Pulmonary artery endothelial cell (primary cell): ENCODE results near the gene QRFP. TPM values are rescaled to one million over a fixed set of nuclear protein-coding genes. Genes with fewer than 3 reads are reported as not detected.

Experiments used
- DNase-seq: peaks from one replicate; pipeline ENCODE4 v3.0.0-alpha.2; 2011; ENCODE audit warnings: low read depth, low spot score
- total RNA-seq: library from RNA; depleted of rRNA; stranded (reverse); fragments of >200 nt; gene quantifications from 2 replicates; pipeline ENCODE4 v1.2.3, GENCODE V29; 2014

Gene QRFP
- total RNA-seq, 1 donor from 2014 or later = not detected

DNA sequence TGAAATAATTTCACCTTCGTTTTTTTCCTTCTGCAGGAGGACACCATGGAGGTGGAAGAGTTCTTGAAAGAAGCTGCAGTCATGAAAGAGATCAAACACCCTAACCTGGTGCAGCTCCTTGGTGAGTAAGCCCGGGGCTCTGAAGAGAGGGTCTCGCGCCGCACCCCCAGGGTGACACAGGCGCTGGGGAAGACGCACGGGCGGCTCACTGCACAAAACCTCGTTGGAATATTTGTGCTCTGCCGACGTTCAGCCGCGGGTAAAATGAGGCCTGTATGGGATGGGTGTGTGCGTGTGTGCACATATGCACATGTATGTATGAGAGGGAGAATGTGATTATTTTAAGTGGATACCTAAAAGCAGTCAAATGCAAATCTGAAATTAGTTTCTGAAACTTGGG is 24.5 kb downstream of the QRFP start:
- no peak for DNase-seq

GRCh38 chr9:130871395-130872062 is 25.1 kb downstream of the QRFP start:
- no peak for DNase-seq

- DNase-seq = no peak
These were observed 25.9 kb downstream of the QRFP start for GRCh38 chr9:130870491-130871381.

- DNase-seq = peak; percentile 27
These were observed 27.4 kb downstream of the QRFP start for GRCh38 chr9:130869250-130869649.

- no peak for DNase-seq
These were observed 28.4 kb downstream of the QRFP start for GRCh38 chr9:130868230-130868629.

DNA sequence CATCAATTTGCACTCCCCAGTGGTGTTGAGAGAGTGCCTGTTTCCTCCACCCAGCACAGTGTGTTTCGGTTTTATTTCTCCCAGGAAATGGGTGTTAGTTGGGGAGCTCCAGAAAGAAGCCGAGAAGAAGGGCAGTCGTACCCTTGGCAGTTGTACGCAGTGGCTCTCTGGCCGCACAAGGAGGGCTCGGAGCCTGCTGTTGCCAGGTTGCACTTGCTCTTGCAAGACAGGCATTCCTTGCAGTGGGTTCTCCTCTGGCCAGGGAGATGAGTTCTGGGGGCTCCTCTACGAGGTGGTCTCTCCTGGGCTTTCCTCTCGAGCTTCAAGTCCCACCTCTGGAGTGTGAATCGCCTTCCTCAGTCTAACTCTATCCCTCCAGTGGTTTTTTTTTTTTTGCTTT is 29.1 kb downstream of the QRFP start:
- DNase-seq = no peak

GRCh38 chr9:130866474-130866965 is 30.1 kb downstream of the QRFP start:
- peak; percentile 54 for DNase-seq

DNA sequence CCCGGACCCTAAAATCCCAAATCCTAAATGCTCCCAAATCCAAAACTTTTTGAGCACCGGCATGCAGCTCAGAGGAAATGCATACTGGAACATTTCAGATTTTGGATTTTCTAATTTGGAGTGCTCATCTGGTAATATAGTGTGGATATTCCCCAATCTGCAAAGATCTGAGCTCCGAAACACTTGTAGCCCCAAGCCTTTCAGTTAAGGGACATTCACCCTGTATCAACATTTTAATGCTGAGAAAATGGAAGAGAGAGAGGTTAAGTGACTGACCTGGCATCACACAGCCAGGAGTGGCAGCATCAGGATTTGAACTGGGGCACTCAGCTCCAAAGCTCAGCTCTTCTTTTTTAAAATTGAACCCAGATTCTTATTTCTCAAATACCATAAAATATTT is 30.7 kb downstream of the QRFP start:
- no peak for DNase-seq

GRCh38 chr9:130864541-130864940 is 32.1 kb downstream of the QRFP start:
- DNase-seq = no peak

- DNase-seq = no peak
These were observed 33.9 kb downstream of the QRFP start for GRCh38 chr9:130862747-130863146.

GRCh38 chr9:130862217-130862616 is 34.4 kb downstream of the QRFP start:
- DNase-seq = no peak

DNA sequence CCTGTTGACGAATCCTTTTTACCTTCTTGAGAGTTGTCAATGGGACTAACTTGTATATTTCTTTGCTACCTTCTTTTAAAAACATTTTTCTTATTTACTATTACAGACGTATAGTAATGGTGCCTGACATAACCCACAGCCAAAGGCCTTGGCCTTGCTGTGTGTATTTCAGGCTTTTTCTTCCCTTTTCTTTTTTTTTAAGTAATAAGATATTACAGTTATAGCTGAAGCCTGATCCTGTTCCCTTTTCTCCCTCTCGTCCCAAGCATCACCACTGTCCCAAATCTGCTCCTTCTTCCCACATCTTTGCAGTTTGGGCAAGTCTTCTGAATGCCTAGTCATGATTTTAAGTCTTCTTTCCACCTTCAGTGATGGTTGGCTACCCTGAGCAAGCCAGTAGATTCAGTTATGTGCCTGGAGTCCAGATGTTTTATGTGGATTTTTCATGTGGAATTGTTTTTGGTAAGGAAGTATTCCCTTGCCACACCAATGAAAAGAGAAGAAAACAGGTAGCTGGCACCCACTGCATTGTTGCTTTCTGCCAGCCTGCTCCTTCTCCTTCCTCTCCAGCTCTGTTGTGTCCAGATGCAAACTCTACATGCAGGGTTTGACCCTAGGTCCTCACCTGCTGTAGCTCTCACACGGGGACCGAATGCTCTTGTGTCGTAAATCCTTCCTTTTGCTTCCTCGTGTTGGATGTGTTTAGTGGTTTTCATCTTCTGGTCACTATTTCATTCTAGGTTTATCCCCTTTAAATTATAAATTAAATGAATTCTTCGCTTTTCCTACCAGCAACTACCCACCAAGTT is 35.0 kb downstream of the QRFP start:
- no peak for DNase-seq

DNA sequence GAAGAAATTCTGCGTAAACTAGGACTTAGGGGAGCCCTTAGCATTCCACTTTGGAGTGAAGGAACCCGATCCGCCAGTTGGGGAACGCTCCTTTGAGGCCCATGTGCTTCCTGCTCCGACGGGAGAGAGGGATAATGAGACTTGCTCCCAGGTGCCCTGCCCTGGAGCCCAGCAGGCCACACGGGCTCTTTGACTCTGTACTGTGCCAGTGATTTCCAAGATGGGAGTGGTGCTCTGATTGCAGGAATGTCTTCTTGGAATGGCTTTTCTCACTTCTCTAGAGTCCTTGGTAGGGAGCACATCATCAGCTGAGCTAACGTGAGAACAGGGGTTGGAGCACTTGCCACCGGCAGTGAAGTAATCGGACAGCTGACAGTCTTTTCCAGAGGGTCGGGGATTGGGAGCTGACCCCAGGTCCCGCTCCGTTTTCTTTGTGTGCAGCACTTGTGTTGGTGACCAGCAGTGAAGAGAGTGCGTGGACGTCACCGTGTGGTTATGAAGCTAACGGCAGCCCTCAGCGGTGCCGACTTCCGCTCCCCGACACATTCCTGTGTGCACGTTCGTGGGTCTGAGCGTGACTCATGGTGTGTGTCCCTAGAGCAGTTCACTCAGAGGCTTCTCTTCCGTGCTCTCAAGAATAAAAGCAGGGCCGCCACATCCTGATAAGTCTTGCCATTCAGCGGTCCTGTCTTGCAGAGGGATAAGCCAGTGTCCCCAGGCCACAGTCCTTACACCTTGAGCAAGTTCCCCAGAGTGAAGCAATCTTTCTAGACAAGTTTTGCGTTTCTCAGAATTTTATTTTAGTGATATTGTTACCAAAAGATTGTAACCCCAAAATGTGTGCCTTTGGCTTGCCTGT is 35.9 kb downstream of the QRFP start:
- peak; percentile 90 for DNase-seq

DNA sequence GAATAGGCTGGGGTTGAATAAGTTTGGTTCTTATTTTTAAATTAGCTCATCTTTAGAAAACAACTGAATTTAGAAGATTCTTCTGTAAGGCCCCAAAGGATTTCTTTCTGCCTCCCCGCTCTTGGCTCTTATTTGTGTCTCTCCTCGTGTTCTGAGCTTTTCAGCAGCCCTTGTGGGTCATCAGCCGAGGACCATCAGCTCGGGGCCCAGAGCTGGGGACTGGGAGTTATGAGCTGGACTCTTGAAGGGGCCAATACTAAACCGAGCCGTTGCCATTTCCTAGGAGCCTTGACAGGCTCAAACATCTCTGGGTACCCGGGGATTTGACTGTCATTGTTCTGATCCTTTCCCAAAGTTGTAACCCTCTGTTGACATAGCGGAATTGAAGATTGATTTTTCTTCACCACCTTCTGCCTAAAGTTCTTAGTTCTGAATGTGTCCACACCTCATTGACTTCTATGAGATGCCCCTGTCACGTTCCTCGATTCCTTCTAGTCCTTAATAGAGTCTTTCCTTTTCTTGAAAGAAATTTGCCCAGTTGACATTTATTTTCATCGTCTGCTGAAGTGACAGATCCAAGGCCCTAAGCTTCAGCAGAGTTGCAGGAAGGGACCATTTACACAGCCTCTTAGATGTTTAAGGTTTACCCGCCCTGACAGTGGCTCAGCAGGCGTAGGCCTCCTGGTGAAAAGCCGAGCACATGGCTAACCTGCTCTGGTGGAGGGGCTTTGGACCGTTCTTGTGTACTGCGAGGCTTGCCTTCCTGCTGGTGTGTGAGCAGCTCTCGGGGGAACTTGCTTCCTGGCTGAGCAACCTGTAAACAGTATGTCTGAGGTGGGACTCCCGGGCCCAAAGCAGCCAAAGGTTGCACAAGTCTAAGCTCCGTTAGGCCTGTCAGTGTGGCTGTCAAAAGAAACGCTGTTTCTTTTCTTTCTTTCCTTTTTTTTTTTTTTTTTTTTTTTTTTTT is 37.6 kb downstream of the QRFP start:
- DNase-seq = no peak

GRCh38 chr9:130857864-130858738 is 38.5 kb downstream of the QRFP start:
- no peak for DNase-seq

DNA sequence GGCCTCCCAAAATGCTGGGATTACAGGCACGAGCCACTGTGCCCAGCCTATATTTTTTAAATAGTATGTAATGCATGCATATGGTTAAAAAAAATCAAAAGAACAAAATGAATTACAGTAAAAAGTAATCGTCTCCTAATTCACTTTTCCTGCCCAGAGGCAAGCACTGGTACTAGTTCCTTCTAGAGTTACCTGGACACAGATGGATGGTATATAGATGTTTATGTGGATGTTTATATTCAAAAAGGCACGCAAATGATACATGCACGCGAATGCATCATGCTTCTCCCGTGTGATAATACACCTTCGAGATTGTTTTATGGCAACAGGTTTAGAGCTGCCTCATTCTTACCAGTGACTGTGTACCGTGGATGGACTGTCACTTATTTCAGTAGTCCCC is 40.1 kb downstream of the QRFP start:
- DNase-seq = no peak

DNA sequence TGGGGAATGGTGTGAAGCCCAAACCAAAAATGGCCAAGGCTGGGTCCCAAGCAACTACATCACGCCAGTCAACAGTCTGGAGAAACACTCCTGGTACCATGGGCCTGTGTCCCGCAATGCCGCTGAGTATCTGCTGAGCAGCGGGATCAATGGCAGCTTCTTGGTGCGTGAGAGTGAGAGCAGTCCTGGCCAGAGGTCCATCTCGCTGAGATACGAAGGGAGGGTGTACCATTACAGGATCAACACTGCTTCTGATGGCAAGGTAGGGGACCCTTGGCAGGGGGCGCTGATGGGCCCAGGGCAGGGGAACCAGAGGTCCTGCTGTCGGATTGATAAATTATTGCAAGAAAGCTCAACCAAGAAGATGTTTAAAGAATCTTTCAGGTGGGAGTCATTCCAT is 41.8 kb downstream of the QRFP start:
- no peak for DNase-seq

DNA sequence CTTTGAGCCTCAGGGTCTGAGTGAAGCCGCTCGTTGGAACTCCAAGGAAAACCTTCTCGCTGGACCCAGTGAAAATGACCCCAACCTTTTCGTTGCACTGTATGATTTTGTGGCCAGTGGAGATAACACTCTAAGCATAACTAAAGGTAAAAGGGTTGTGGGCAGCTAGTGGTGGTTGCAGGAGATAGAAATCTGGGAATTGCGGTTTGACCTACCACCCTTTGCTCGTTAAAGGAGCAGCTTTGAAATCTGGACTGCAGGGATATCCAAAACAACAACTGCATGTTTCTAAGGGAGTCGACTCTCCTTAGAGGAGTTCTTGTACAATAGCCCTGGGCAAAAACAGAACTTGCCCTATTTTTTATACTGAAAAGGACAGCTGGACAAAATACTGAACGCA is 42.5 kb downstream of the QRFP start:
- no peak for DNase-seq

DNA sequence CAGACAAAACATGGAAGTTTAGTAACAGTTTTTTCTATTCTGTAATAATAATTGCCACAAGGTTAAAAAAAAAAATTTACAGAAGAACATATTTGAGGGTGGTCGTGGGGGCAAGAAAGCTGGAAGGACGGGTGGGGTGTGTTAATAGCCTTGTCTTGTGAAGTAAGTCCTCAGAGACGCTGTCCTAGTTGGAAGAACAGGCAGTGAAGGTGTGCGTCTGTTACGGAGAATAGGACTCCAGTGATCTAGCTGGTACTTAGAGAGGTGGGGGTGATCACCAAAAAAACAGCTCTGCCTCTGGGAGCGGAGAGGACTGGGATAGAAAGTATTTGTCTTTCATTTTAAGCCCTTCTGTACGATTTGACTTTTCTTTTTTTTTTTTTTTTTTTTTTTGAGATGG is 43.8 kb downstream of the QRFP start:
- DNase-seq = no peak
